ENCODE data around the gene DNAJC16. TPM values are rescaled to one million over a fixed set of nuclear protein-coding genes. Genes with fewer than 3 reads are reported as not detected.
"Not testable (repeated sequence)": the region's sequence is repeated elsewhere in the genome, so short reads cannot be mapped to it uniquely, and the experiment has no call there.

The DNAJC16 gene
- 10.7 TPM for total RNA-seq
- 10 to 100 TPM; 10.6 to 16.5 (median 13.1) TPM for polyA plus RNA-seq (ENCODE audit: insufficient read depth in 1 of 8, insufficient read length in 8 of 8, low replicate concordance in 1 of 8)
- long read RNA-seq, donor 1 = 0 reads
- long read RNA-seq, donor 2 = 0 reads
- long read RNA-seq, donor 3, full-length matches to known transcripts = 3 of 3 reads
- long read RNA-seq, donor 3, partial matches to known transcripts = 0 of 3 reads
- long read RNA-seq, donor 3, other reads (novel, unspliced or antisense) = 0 of 3 reads
- long read RNA-seq, donor 4, full-length matches to known transcripts = 1 of 6 reads
- long read RNA-seq, donor 4, partial matches to known transcripts = 5 of 6 reads
- long read RNA-seq, donor 4, other reads (novel, unspliced or antisense) = 0 of 6 reads
- long read RNA-seq, donor 5, full-length matches to known transcripts = 2 of 2 reads
- long read RNA-seq, donor 5, partial matches to known transcripts = 0 of 2 reads
- long read RNA-seq, donor 5, other reads (novel, unspliced or antisense) = 0 of 2 reads
- long read RNA-seq, donor 6, full-length matches to known transcripts = 2 of 2 reads
- long read RNA-seq, donor 6, partial matches to known transcripts = 0 of 2 reads
- long read RNA-seq, donor 6, other reads (novel, unspliced or antisense) = 0 of 2 reads
- long read RNA-seq, donor 7, full-length matches to known transcripts = 2 of 2 reads
- long read RNA-seq, donor 7, partial matches to known transcripts = 0 of 2 reads
- long read RNA-seq, donor 7, other reads (novel, unspliced or antisense) = 0 of 2 reads
- long read RNA-seq, donor 8, full-length matches to known transcripts = 2 of 2 reads
- long read RNA-seq, donor 8, partial matches to known transcripts = 0 of 2 reads
- long read RNA-seq, donor 8, other reads (novel, unspliced or antisense) = 0 of 2 reads
- long read RNA-seq, donor 9, full-length matches to known transcripts = 1 of 1 reads
- long read RNA-seq, donor 9, partial matches to known transcripts = 0 of 1 reads
- long read RNA-seq, donor 9, other reads (novel, unspliced or antisense) = 0 of 1 reads
- long read RNA-seq, donor 10, full-length matches to known transcripts = 5 of 5 reads
- long read RNA-seq, donor 10, partial matches to known transcripts = 0 of 5 reads
- long read RNA-seq, donor 10, other reads (novel, unspliced or antisense) = 0 of 5 reads
- long read RNA-seq, donor 11, full-length matches to known transcripts = 1 of 1 reads
- long read RNA-seq, donor 11, partial matches to known transcripts = 0 of 1 reads
- long read RNA-seq, donor 11, other reads (novel, unspliced or antisense) = 0 of 1 reads

DNA sequence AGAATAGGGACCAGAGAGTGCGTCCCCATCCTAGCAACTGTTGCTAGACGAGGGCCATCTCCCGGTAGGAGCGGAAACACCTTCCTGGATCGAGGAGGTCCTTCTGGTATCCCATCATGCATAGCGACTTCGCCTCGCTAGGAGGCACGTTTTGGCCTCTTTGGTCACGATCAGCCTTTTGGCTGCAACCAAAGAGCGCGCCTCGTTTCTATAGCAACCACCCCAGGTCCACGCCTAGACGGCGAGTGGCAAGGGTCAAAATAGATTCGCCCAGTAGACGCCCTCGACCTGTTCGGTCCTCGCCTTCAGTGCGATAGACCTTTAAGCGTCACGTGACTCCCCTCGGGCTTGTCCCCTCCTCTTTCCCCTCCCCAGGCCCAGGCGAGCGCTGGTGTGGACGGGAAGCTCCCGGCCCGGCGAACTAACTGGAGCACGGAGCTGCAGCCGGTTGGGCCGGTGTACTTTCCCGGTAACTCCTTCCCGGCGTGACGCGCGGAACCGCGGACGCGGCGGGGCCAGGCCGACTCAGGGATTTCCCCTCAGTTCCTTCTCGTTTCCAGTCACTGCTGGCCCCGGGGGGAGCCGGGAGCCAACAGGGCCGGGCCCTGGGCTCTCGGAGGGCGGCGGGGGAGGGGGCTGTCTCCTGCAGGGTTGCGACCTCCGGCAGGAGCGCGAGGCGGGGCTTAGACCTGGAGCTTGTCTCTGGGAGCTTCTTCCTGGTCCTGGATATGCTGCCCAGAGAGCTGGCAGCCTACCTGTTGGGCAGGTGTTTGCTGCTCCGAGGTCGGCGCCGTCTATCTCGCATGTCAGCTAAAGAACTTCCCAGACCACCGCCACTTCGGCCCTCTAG, at the start of gene DNAJC16:
DNAJC16 (plus strand) TSS at position 359 of the 850 bp plus-strand sequence. CDS start 2,258 bp downstream, outside the sequence.
- Histone ChIP-seq H3K4me3 (ENCODE audit: low read length) (peak within 1 kb of the TSS; percentile 91), H3K4me1 (ENCODE audit: control insufficient read depth, insufficient read depth, low read length) (peaks cover 21% of the 10 kb centered on the region), H3K36me3 (ENCODE audit: control insufficient read depth, insufficient read depth, low read length) (peaks cover 11% of the 10 kb centered on the region), H3K27ac (ENCODE audit: low read length) (peak within 1 kb of the TSS; percentile 100), H3K27me3 (ENCODE audit: control insufficient read depth, insufficient read depth, low read length) (no peaks in the 10 kb centered on the region), H3K9me3 (replicated peaks; ENCODE audit: control insufficient read depth, low read depth, low read length) (no peaks in the 10 kb centered on the region)
- WGBS (ENCODE audit: insufficient coverage) = under 1% methylated on average over 58 of the region's 65 CpGs
- DNase-seq = peak; percentile 100

- H3K4me1 ChIP-seq (ENCODE audit: control insufficient read depth, insufficient read depth, low read length) = peaks cover 6% of the 10 kb centered on the region
- no peaks in the 10 kb centered on the region for H3K36me3 ChIP-seq (ENCODE audit: control insufficient read depth, insufficient read depth, low read length)
- H3K4me3 ChIP-seq (ENCODE audit: low read length) = no peak overlapping the region
- no CpG with 5 or more reads among the region's 3 CpGs for WGBS (ENCODE audit: insufficient coverage)
- no peak for DNase-seq
- no peak overlapping the region for H3K27ac ChIP-seq (ENCODE audit: low read length)
- H3K9me3 ChIP-seq (replicated peaks; ENCODE audit: control insufficient read depth, low read depth, low read length) = no peaks in the 10 kb centered on the region
- no peaks in the 10 kb centered on the region for H3K27me3 ChIP-seq (ENCODE audit: control insufficient read depth, insufficient read depth, low read length)
Observed at GRCh38 chr1:15476927-15477326, 49.7 kb upstream of the DNAJC16 start.

GRCh38 chr1:15477646-15478212, 48.9 kb upstream of the DNAJC16 start:
- Histone ChIP-seq H3K27ac (ENCODE audit: low read length) (no peak overlapping the region), H3K9me3 (replicated peaks; ENCODE audit: control insufficient read depth, low read depth, low read length) (no peaks in the 10 kb centered on the region), H3K4me3 (ENCODE audit: low read length) (no peak overlapping the region), H3K4me1 (ENCODE audit: control insufficient read depth, insufficient read depth, low read length) (peaks cover 2% of the 10 kb centered on the region), H3K27me3 (ENCODE audit: control insufficient read depth, insufficient read depth, low read length) (no peaks in the 10 kb centered on the region), H3K36me3 (ENCODE audit: control insufficient read depth, insufficient read depth, low read length) (no peaks in the 10 kb centered on the region)
- WGBS (ENCODE audit: insufficient coverage) = 87% methylated on average over 4 of the region's 5 CpGs
- no peak for DNase-seq

DNA sequence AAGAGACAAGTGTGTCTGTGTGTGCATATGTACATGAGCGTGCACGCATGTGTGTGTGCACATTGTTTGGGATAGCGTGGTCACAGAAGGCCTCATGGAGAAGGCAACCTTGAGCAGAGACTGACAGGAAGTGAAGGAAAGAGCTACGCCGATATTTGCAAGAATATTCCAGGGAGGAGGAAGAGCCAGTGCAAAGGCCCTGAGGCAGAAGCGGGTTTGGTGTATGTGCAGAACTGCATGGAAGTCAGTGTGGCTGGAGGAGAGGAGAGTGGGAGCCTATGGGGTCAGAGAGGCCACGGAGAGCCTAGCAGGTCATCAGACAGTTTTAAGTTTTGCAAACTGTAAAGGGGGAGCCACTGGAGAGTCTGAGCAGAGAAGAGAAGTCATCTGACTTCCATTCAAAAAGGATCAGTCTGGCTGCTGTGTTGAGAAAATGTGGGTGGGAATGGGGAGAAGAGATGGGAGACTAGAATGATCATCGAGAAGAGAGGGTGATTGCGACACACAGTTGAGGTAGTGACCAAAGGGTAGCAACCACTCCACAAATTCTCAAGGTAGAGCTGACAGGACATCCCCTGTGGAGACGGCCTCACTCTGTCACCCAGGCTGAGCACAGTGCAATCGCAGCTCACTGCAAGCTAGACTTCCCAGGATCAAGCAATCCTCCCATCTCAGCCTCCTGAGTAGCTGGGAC, 46.8 kb upstream of the DNAJC16 start:
- Histone ChIP-seq H3K36me3 (ENCODE audit: control insufficient read depth, insufficient read depth, low read length) (no peaks in the 10 kb centered on the region), H3K27ac (ENCODE audit: low read length) (no peak overlapping the region), H3K27me3 (ENCODE audit: control insufficient read depth, insufficient read depth, low read length) (no peaks in the 10 kb centered on the region), H3K9me3 (replicated peaks; ENCODE audit: control insufficient read depth, low read depth, low read length) (no peaks in the 10 kb centered on the region), H3K4me3 (ENCODE audit: low read length) (no peak overlapping the region), H3K4me1 (ENCODE audit: control insufficient read depth, insufficient read depth, low read length) (peaks cover 2% of the 10 kb centered on the region)
- no peak for DNase-seq
- 95% methylated on average over 7 of the region's 11 CpGs for WGBS (ENCODE audit: insufficient coverage)

DNA sequence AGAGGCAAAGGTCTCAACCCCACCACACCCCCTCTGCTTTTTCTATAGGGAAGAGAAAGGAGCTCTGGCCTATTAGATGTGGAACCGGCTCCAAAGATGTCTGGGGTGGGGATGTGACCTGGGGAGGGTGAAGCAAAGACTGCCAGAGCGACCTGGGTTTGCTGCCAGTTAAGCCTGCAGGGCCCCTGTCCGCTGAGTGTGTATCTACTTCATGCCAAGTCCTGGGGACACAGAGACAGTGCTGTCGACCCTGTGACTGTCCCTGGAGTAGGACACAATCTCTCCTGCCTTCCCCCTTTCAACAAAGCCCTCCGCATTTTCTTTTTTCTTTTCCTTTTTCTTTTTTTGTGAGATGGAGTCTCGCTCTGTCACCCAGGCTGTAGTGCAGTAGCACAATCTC, 44.2 kb upstream of the DNAJC16 start:
- not testable (repeated sequence) for H3K4me3 ChIP-seq (ENCODE audit: low read length); DNase-seq; H3K4me1 ChIP-seq (ENCODE audit: control insufficient read depth, insufficient read depth, low read length); H3K27me3 ChIP-seq (ENCODE audit: control insufficient read depth, insufficient read depth, low read length); H3K9me3 ChIP-seq (replicated peaks; ENCODE audit: control insufficient read depth, low read depth, low read length); H3K27ac ChIP-seq (ENCODE audit: low read length)
- no CpG with 5 or more reads among the region's 6 CpGs for WGBS (ENCODE audit: insufficient coverage)
- peaks cover 13% of the 10 kb centered on the region for H3K36me3 ChIP-seq (ENCODE audit: control insufficient read depth, insufficient read depth, low read length)

GRCh38 chr1:15482983-15483543, 43.6 kb upstream of the DNAJC16 start:
- not testable (repeated sequence) for H3K4me3 ChIP-seq (ENCODE audit: low read length); H3K4me1 ChIP-seq (ENCODE audit: control insufficient read depth, insufficient read depth, low read length); DNase-seq; H3K9me3 ChIP-seq (replicated peaks; ENCODE audit: control insufficient read depth, low read depth, low read length); H3K27me3 ChIP-seq (ENCODE audit: control insufficient read depth, insufficient read depth, low read length); H3K27ac ChIP-seq (ENCODE audit: low read length)
- H3K36me3 ChIP-seq (ENCODE audit: control insufficient read depth, insufficient read depth, low read length) = peaks cover 13% of the 10 kb centered on the region
- WGBS (ENCODE audit: insufficient coverage) = 90% methylated on average over 8 of the region's 16 CpGs

- no CpG with 5 or more reads among the region's 2 CpGs for WGBS (ENCODE audit: insufficient coverage)
- Histone ChIP-seq H3K27ac (ENCODE audit: low read length) (no peak overlapping the region), H3K27me3 (ENCODE audit: control insufficient read depth, insufficient read depth, low read length) (no peaks in the 10 kb centered on the region), H3K4me3 (ENCODE audit: low read length) (no peak overlapping the region), H3K4me1 (ENCODE audit: control insufficient read depth, insufficient read depth, low read length) (peaks cover 13% of the 10 kb centered on the region), H3K9me3 (replicated peaks; ENCODE audit: control insufficient read depth, low read depth, low read length) (no peaks in the 10 kb centered on the region), H3K36me3 (ENCODE audit: control insufficient read depth, insufficient read depth, low read length) (peaks cover 13% of the 10 kb centered on the region)
- DNase-seq = no peak
Observed at GRCh38 chr1:15483971-15484370, 42.7 kb upstream of the DNAJC16 start.

- H3K9me3 ChIP-seq (replicated peaks; ENCODE audit: control insufficient read depth, low read depth, low read length); H3K4me3 ChIP-seq (ENCODE audit: low read length); H3K27ac ChIP-seq (ENCODE audit: low read length); DNase-seq; H3K27me3 ChIP-seq (ENCODE audit: control insufficient read depth, insufficient read depth, low read length): not testable (repeated sequence)
- H3K4me1 ChIP-seq (ENCODE audit: control insufficient read depth, insufficient read depth, low read length) = peaks cover 15% of the 10 kb centered on the region
- WGBS (ENCODE audit: insufficient coverage) = no CpG with 5 or more reads among the region's 6 CpGs
- peaks cover 13% of the 10 kb centered on the region for H3K36me3 ChIP-seq (ENCODE audit: control insufficient read depth, insufficient read depth, low read length)
Observed at GRCh38 chr1:15484443-15484842, 42.2 kb upstream of the DNAJC16 start.

All from muscle of leg (tissue), 16 donors.